Left renal cortex interstitium (tissue), 4 donors: Measurements from ENCODE around the gene CHGA. TPM values are rescaled to one million over a fixed set of nuclear protein-coding genes. Genes with fewer than 3 reads are reported as not detected.

ENCODE experiments used
- DNase-seq, 4 donors: peaks; one replicate each; pipeline ENCODE4 v3.0.0-alpha.2; 2013; ENCODE audit warnings: low read depth in 4 of 4, low spot score in 2 of 4, missing footprints in 1 of 4
- polyA plus RNA-seq, 4 donors: library from polyadenylated mRNA; unstranded; fragments of 120-200 nt; gene quantifications; one replicate each; pipeline ENCODE4 v1.2.1, GENCODE V29; 2013; ENCODE audit not compliant: insufficient read length in 4 of 4

The CHGA gene
- polyA plus RNA-seq, 4 donors: 0.14 to 1.1 (median 0.38) TPM

DNA sequence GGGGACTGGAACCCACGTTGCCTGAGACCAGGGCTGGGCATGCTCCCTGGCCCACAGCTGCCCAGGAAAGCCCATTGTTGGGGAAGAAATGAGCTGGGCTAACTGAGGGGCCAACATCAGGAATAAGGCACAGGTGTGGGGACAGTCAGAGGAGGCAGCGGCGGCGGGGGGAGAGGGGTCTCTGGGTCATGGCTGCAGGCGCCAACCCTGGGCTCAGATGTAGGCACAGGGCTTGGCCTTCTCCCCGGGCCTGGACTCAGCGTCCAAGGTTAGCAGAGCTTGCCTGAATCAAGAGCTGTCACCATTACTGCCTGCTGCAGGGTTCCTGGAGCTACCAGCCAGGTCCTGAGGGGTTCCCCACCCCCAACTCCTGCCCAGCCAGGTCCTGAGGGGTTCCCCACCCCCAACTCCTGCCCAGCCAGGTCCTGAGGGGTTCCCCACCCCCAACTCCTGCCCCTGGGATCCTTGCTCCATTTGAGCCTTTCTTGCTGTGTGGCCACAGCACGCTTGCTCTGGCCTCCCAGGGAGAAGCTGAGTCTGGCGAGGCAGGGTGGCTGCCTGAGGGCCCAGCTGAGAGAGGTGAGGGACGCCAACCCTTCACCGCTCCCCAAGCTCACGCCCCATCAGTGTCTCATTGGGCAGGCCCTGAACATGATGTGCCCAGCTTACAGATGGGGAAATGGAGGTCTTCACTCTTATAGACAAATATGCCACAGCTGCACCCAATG, 6.2 kb downstream of the CHGA start:
- no peak for DNase-seq

DNA sequence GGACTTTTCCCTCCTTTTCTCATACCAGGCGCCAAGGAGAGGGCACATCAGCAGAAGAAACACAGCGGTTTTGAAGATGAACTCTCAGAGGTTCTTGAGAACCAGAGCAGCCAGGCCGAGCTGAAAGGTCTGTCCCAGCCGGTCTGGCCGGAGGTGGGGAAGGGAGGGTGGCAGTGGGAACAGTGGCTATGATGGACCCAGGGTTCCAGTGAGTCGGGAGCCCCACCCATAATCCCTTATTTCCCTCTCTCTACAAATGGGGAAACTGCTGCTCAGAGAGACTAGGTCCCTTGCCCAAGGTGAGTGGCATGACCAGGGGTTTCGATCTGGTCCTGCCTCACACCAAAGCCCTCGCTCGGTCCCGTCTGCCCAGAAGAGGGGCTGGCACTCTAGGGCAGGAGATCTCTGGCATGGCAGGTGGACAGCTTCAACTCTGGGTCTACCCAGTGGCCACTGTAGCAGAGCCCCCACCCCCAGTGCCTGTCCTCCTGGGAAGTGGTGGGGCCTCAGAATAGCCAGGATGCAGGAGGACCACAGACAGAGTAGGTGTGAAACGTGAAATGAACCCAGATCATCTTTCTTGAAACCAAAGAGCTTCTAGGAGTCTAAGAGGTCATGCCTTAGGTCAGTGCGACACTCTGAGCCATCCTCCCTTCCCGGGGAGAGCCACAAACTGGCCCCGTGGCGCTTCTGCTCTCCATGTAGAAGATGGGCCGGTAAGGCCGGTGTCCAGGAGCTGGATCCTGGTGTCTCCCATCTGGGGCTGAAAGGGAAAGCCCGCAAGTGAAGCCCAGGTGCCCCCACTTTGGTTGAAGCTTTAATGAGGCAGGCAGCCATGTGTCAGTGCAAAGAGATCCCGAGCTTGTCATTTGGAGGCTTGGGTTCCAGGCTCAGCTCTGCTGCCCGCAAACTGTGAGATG, 7.0 kb downstream of the CHGA start:
- DNase-seq: no peak

DNA sequence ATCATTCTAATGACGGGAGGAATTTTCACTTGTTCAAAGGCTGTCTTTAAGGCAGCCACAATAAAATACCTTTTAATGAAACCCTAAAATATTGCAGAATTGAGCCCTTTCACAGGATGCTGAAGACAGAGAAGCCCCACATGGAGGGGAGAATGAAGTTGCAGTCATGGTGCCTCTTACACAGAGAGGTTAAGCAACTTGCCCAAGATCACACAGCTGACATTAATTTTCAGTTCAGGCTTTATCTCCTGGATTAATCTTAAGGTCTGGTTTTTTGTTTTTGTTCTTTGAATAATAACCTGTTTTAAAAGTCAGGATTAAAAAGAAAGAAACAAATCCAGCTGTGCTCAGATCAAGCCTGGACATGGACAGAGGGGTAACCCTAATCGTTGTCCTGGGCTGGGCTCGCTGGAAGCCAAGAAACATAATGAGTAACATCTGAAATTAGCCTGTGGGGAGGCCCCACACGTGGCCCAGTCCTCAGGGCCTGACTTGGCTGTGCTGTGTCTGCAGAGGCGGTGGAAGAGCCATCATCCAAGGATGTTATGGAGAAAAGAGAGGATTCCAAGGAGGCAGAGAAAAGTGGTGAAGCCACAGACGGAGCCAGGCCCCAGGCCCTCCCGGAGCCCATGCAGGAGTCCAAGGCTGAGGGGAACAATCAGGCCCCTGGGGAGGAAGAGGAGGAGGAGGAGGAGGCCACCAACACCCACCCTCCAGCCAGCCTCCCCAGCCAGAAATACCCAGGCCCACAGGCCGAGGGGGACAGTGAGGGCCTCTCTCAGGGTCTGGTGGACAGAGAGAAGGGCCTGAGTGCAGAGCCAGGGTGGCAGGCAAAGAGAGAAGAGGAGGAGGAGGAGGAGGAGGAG, 8.0 kb downstream of the CHGA start:
- no peak for DNase-seq

DNA sequence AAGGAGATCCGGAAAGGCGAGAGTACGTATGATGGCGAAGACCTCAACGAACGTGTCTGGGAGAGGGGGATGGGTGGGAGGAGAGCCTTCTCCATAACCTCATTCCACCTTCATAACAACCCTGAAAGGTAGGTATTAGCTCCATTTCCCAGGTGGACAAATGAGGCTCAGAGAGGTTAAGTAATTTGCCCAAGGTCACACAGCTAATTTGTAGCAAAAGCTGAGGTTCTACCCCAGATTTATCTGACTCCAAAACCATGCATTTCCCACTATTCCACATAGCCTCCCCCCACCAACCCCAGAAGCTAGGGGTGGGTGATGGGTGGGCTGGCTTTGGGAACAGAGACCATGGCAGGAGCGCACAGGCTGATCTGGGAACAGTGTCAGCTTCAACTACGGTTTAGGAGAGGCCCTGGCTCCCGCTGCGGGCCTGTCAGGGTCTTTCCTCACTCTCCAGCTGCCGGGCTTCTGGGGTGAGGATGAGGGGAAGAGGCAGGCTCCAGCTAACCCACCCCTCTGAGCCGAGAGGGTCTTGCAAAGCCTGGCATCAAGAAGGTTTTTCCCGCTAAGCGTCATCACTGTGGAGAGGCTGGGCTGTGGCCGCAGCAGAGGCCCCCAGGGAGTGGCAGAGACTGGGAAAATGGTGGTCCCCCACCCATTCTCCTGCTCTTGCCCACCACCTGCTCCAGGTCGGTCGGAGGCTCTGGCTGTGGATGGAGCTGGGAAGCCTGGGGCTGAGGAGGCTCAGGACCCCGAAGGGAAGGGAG, 8.9 kb downstream of the CHGA start:
- no peak for DNase-seq

DNA sequence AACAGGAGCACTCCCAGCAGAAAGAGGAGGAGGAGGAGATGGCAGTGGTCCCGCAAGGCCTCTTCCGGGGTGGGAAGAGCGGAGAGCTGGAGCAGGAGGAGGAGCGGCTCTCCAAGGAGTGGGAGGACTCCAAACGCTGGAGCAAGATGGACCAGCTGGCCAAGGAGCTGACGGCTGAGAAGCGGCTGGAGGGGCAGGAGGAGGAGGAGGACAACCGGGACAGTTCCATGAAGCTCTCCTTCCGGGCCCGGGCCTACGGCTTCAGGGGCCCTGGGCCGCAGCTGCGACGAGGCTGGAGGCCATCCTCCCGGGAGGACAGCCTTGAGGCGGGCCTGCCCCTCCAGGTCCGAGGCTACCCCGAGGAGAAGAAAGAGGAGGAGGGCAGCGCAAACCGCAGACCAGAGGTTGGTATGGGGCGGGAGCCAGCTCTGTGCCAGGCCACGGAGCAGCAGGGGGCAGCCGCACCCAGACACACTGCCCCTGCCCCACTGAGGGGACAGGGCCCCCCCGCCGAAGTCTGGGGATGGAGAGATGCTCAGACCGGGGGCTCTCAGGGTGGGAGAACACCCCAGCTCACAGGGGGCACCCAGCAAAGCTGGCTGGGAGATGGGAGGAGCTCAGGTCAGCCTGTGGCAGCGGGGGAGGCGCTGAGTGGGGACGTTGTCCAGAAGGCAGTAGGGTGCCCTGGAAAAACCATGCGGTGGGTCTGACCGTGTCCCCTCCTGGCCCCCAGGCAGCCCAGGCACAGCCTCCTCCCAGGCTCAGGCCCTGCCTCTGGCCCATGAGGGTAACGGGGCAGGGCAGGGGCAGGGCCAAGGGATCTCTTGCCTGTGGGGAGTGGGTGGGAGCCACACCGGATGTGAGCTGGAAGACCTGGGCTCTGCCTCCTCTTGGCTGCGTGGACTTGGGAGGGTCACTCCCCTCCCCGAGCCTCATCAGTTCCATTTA, 9.8 kb downstream of the CHGA start:
- no peak for DNase-seq

DNA sequence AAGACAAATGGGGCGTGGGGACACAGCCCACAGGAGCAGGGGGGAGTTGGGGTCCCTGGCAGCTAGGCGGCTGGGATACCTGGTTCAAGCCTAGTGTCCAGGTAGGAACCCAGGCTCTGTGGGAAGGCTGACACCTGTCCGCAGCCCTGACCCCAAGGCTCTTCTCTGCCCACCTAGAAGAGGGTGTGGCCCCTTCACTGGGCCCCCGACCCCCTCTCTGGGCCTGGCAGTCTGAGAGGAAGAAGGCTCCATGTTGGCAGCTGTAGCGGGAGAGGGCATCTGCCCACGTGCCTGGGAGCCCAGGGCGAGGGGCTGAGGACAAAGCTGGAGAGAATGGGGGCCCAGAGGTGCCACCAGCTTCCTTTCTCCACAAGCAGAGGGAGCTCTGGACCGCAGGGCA, 10.5 kb downstream of the CHGA start:
- DNase-seq: no peak

DNA sequence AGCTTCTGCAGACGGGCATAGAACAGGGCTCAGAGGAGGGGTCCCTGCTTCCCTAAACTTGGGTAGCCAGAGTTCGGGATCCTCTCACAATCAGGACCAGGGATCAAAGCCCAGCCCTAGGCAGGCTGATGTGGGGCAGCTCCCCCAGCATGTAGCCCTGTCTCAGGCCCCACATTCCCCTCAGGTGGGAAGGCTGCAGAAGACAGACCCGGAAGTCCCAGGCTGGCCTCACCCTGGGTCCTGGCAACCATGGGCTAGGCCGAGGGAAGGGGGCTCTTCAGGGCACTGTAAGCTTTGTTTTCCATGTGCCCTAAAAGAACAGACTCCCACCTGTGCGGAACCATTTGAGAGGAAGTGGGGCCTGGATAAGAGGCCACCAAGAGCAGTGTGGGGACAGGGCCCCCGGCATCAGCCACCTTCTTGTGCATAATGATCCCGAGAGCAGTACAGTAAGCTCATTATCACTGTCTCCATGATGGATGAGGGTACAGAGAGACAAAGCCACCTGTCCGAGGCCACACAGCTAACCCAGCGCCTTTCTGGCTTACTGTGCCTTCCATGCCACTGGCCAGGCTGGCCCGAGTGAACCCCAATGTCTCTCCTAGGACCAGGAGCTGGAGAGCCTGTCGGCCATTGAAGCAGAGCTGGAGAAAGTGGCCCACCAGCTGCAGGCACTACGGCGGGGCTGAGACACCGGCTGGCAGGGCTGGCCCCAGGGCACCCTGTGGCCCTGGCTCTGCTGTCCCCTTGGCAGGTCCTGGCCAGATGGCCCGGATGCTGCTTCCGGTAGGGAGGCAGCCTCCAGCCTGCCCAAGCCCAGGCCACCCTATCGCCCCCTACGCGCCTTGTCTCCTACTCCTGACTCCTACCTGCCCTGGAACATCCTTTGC, 11.5 kb downstream of the CHGA start:
- DNase-seq: no peak

DNA sequence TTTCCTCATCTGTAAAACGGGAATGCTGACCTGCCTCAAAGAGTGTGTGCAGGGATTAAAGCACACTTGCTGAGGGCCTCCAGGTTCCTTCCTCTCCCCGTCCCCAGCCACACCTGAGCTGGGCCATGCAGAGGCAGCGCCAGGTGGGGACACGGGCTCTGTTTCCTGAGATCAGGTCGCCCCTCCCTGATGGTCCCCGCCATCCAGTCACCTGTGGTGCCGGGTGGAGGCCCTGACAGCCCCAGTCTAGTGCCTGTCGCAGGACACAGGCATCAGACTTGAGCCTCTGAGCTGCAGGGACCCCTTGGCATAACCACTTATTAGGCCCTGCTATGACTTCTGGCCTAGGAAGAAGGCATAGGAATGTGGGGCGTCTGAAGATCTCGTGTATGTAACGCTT, 12.5 kb downstream of the CHGA start:
- DNase-seq: no peak

DNA sequence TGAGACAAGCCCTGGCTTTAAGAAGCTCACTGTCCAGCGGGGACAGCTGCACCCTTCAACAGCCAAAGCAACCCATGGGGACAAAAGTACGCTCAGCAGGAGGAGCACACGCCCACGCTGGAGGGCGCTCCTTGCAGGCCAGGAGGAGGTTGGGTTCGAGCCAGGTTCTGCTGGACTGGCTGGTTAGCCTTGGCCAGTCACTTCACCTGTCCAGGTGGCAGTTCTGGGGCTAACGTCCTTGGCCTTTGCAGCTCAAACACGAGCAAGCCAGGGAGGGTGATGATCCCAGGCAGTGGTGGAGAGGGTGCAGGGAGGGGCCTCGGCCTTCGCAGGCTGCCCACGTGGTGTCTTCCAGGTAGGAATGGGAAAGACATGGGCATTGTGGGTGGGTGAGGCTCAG, 13.1 kb downstream of the CHGA start:
- no peak for DNase-seq

DNA sequence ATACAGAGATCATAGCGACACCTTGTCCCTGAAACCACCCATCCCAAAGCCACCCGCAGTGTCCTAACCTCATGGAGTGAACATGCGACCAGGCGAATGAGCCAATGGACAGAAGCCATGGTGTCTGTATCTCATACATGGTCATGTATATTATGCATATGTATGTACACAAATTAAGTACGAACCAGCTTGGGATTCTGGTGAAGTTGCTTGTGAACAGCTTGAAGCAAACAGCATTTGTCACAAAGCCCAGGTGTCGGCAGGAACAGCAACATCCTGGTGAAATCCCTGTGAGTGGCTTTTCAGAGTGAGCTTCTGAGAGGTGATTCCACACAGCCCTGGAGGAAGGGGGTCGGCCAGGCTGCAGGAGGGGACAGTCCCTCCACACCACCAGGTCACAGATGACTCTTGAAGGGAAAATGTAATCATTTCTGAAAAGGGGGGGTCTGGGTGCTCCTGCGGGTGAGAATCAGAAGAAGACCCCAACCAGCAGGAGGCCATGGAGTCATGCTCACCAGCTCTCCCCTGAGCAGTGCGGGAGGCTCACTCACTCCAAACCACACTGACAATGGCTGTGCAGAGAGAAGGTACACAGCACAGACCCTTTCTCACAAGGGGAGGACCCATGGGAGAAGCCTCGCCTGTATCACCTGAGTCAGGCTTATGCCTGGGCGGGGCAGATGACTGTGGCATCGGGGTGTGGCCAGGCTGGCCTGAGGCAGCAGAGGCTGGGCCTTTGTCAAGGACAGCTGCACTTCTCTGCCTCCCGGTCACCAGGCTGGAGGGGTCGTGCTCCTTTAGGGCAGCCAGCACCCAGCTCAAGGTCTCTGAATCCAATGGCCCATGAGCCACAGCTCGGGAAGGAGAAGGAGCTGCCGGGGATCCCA, 14.3 kb downstream of the CHGA start:
- no peak for DNase-seq

DNA sequence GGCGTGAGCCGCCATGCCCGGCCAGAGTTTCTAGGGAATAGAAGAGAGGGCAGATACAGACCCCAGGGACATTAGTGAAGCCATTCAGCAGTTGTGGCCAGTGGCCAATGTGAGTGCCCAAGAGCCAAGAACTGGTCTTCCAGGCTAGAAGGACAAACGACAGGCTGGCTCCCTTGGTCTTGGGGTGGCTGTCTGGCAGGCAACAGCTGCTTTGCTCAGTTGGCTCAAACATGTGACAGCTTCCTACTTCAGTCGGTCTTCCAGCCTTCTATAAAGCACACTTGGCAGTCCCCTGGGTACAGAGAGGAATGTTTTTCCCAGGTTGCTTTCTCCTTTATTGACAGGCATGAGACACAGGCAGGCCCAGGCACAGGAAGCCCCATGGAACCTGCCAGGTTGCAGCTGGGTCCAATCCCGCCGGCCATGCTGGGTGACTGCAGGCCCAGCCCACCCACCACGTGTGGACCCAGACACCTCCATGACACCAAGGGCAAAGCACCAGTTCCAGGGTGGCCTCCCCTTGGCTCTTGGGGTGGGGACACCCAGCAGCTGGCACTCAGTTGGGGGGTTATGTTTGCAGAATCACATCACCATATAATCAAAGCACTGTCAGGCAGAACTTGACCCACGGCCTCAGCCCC, 15.4 kb downstream of the CHGA start:
- DNase-seq: no peak

DNA sequence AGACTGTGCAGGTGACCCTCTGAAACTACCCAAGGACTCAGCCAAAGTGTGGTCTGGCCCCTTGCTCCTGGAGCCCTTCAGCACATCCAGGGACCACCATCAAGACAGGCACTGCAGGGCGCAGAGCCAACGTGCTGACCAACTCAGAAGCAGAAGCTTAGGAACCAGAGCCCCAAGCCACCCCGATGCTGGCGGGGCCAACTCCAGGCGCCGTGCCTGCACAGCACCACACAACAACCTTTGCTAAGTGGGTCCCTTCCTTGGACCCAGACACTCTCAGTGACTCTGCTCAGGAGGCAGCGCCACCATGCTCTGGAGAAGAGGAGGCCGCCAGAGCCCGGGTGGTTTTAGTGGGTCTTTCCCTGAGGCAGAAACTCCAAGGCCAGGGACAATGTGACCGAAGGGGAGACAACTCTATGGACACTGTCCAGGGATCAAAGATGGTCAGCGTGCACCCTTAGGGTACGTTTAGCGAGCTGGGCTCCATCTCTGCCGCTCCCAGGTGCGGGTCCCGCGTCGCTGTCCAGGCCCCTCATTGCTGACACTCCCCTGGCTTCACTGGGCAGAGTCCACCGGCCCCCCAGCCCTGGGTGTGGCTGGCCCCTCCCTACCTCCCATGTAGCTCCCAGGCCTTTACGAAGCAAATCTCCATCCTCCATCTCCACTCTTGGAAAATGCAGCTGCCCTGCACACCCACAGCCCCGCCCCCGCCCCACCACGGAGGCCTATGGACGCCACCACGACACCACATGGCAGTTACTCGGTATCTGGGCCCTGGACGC, 16.1 kb downstream of the CHGA start:
- no peak for DNase-seq

DNA sequence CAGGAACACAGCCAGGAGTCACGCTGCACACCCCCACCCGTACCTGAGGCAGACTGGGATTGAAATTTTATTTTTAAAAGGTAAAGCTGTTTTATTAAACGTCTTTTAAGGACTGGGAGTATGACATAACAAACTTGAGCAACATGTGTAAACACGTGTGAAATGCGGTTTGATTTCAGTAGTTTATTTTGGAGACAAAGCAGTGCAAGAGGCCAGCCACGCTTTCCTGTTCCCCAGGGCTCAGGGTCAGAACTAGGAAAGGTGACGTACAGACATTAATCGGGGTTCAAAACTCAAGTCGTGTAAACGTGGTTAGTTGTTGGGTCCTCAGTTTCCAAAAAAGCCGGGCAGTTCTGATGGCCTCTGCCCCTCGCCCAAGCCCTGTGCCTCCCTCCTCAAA, 16.7 kb downstream of the CHGA start:
- no peak for DNase-seq

DNA sequence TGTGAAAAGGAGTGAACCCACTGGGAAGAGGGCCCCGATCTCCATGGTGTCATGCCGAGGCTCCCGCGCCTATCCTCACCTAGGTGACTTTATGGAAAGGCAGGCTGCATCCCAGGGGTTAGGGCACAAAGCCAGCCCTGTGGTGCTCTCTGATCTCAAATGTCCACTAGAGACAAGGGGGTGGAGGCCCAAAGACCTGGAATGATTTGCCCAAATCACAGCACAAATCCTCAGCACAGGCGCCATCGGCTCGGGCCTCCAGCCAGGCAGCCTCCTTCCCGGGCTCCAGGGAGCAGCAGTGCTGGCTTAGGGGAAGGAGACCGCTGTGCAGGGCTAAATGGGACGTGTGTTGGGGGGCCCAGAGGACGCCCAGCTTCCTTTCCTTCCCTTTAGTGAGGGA, 17.6 kb downstream of the CHGA start:
- DNase-seq: no peak

DNA sequence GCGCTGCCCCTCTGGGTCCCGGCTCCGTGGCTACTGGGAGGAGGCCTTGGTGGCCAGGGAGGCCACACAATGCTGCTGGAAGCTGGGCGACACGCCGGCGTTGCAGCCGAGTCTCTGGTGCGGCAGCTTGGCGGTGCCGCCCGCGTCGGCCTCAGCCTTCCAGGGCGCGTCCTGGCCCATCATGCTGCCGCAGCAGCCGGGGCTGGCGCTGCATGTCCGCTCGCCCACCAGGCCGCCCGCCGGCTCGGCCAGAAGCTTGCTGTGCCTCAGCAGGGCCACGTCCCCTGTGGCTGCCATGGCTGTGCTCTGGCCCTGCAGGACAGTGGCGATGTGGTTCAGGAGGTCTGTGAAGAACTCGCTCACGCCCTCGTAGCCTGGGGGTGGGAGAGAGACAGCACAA, 18.6 kb downstream of the CHGA start:
- DNase-seq: no peak

DNA sequence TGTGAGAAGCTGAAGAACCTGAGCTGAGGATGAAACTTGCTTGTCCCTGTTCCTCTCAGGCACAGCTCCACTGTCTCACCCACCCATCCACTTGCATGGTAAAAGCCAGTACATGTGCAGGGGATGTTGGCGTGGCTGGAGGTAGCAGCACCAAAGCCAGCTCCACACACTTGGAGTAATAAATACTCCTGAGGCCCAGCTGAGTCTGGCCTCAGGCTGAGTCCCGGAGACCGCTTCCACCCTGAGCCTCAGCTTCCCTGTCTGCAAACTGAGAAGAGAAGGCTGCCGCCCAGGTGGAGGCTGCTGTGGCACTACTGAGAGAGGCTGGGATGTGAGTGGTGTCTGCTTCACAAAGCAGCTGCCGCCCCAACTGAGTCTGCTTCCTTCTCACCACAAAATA, 19.2 kb downstream of the CHGA start:
- DNase-seq: no peak
